K562 (cell line): ENCODE data around the gene AK2. TPM values are rescaled to one million over a fixed set of nuclear protein-coding genes. Genes with fewer than 3 reads are reported as not detected.

Experiments
- ARID4B ChIP-seq: sonication (generic); formaldehyde crosslinking; IDR thresholded peaks from 2 replicates; pipeline ENCODE4 v1.8.0; 2022; ENCODE audit warnings: mild to moderate bottlenecking, missing genetic modification reagents
- CBFA2T3 ChIP-seq: fragments of 450-650 bp; IDR thresholded peaks from 2 replicates; pipeline ENCODE4 v1.6.1; 2017
- CTBP1 ChIP-seq: fragments of 450-650 bp; IDR thresholded peaks from 2 replicates; pipeline ENCODE4 v1.6.1; 2016; ENCODE audit warnings: borderline replicate concordance
- DDX20 ChIP-seq: fragments of 450-650 bp; IDR thresholded peaks from 2 replicates; pipeline ENCODE4 v1.6.1; 2016; ENCODE audit warnings: missing genetic modification characterization, low read depth, mild to moderate bottlenecking, missing compliant biosample characterization, moderate library complexity
- ETS1 ChIP-seq: conservative IDR thresholded peaks from 2 replicates; pipeline ENCODE4 v1.6.1; 2011; ENCODE audit warnings: low read depth, mild to moderate bottlenecking, low read length; ENCODE audit not compliant: control insufficient read depth
- NFE2L1 ChIP-seq: fragments of 450-650 bp; IDR thresholded peaks from 2 replicates; pipeline ENCODE4 v1.6.1; 2016; ENCODE audit warnings: missing genetic modification characterization, low read depth, mild to moderate bottlenecking, missing compliant biosample characterization, moderate library complexity, borderline replicate concordance
- NR0B1 ChIP-seq: fragments of 450-650 bp; IDR thresholded peaks from one replicate; pipeline ENCODE4 v1.6.1; 2018; ENCODE audit warnings: mild to moderate bottlenecking, moderate library complexity; ENCODE audit not compliant: partially characterized antibody
- POLR2H ChIP-seq: IDR thresholded peaks from 2 replicates; pipeline ENCODE4 v1.6.1; 2016; ENCODE audit warnings: missing genetic modification characterization, low read depth, mild to moderate bottlenecking, control low read depth, missing compliant biosample characterization, moderate library complexity
- ZNF384 ChIP-seq: IDR thresholded peaks from 2 replicates; pipeline ENCODE4 v1.6.1; 2012; ENCODE audit warnings: low read depth, low read length, improper control_type of control experiment
- polyA plus RNA-seq, 8 experiments: library from polyadenylated mRNA; depleted of rRNA in 4 of 8; stranded (reverse) in 5 of 8; unstranded in 3 of 8; fragments of >200 nt; fragmentation: Nextera tagmentation in 2 of 8; fragmentation: Illumina TruSeq in 1 of 8; extraction: Ambion mirVana in 2 of 8; extraction: Trizol in 1 of 8; gene quantifications; 2 replicates each; pipeline versions ENCODE4 v1.2.1 to v1.2.3, GENCODE V29; 2011 to 2014; ENCODE audit warnings: inconsistent platforms in 1 of 8, missing spikeins in 1 of 8
- total RNA-seq, 7 experiments: library from RNA; depleted of rRNA in 6 of 7; stranded (reverse); fragments of >200 nt in 6 of 7; fragmentation: Illumina TruSeq in 2 of 7; extraction: Trizol in 2 of 7; gene quantifications; 2 replicates each; pipeline versions ENCODE4 v1.2.1 to v1.2.3, GENCODE V29; 2011 to 2021; ENCODE audit warnings: low replicate concordance in 1 of 7
- TF ChIP-seq, protein P1 (sequence below): fragments of 250-450 bp; sonication (Bioruptor Pico); IDR thresholded peaks from 2 replicates; pipeline ENCODE4 v1.4.0; 2020
- TF ChIP-seq, protein P2 (sequence below): fragments of 450-650 bp; IDR thresholded peaks from 2 replicates; pipeline ENCODE4 v1.6.1; 2017; ENCODE audit warnings: antibody characterized with exemption

The AK2 gene
- total and polyA plus RNA-seq, 9 of the 15 experiments (the other 6 are each of a cell fraction or from before 2014, with no cell fraction given) = 105 to 1,050 (median 509) TPM

DNA sequence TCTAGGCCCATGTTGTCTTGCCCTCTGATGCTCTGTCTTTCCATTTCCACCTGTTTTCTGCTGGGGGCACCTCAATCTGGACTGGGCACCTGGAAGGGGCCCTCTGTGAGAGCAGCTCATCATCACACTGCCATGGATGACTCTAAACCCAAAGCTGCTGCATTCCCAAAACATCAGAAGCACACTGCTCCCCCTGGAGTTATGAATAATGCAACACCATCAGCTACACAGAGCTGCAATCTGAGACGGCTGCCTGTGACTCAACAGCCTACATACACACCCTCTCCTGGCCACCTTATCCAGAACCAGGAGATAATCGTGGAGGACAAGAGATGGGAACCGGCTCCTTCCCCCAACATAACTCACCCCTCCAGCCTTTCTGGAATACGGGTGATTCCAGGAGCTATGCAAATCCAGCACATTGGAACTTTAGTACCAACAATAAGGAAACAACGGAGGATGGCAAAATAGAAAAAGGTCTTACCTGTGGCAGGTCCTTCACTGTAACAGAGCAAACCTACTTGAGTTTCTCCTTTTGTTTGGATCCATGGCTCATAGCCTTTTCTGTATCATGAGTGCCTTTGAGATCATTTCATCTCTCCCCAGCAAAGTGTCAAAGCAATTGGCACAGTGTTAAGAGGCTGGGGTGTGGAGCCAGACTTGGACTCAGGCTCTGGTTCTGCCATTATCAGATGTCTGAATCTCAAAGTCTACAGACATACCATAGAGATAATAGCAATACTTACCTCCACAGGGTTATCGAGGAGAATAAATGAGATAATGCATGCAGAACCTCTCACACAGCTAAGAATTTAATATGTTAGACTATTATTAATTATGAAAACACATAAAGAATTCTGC is 29.3 kb downstream of the AK2 start (continued):
- TF ChIP-seq, protein P1, sequence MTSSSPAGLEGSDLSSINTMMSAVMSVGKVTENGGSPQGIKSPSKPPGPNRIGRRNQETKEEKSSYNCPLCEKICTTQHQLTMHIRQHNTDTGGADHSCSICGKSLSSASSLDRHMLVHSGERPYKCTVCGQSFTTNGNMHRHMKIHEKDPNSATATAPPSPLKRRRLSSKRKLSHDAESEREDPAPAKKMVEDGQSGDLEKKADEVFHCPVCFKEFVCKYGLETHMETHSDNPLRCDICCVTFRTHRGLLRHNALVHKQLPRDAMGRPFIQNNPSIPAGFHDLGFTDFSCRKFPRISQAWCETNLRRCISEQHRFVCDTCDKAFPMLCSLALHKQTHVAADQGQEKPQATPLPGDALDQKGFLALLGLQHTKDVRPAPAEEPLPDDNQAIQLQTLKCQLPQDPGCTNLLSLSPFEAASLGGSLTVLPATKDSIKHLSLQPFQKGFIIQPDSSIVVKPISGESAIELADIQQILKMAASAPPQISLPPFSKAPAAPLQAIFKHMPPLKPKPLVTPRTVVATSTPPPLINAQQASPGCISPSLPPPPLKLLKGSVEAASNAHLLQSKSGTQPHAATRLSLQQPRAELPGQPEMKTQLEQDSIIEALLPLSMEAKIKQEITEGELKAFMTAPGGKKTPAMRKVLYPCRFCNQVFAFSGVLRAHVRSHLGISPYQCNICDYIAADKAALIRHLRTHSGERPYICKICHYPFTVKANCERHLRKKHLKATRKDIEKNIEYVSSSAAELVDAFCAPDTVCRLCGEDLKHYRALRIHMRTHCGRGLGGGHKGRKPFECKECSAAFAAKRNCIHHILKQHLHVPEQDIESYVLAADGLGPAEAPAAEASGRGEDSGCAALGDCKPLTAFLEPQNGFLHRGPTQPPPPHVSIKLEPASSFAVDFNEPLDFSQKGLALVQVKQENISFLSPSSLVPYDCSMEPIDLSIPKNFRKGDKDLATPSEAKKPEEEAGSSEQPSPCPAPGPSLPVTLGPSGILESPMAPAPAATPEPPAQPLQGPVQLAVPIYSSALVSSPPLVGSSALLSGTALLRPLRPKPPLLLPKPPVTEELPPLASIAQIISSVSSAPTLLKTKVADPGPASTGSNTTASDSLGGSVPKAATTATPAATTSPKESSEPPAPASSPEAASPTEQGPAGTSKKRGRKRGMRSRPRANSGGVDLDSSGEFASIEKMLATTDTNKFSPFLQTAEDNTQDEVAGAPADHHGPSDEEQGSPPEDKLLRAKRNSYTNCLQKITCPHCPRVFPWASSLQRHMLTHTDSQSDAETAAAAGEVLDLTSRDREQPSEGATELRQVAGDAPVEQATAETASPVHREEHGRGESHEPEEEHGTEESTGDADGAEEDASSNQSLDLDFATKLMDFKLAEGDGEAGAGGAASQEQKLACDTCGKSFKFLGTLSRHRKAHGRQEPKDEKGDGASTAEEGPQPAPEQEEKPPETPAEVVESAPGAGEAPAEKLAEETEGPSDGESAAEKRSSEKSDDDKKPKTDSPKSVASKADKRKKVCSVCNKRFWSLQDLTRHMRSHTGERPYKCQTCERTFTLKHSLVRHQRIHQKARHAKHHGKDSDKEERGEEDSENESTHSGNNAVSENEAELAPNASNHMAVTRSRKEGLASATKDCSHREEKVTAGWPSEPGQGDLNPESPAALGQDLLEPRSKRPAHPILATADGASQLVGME (CRISPR knock-in tag) = no peak
- TF ChIP-seq CTBP1 (0 out of 2 replicates have a peak, but pooled peaks have one; percentile 39), POLR2H (tag) (no peak), ARID4B (CRISPR knock-in tag) (no peak), DDX20 (tag) (no peak), NR0B1 (no peak), NFE2L1 (tag) (no peak), CBFA2T3 (no peak), ZNF384 (no peak), ETS1 (no peak)
- TF ChIP-seq, protein P2, sequence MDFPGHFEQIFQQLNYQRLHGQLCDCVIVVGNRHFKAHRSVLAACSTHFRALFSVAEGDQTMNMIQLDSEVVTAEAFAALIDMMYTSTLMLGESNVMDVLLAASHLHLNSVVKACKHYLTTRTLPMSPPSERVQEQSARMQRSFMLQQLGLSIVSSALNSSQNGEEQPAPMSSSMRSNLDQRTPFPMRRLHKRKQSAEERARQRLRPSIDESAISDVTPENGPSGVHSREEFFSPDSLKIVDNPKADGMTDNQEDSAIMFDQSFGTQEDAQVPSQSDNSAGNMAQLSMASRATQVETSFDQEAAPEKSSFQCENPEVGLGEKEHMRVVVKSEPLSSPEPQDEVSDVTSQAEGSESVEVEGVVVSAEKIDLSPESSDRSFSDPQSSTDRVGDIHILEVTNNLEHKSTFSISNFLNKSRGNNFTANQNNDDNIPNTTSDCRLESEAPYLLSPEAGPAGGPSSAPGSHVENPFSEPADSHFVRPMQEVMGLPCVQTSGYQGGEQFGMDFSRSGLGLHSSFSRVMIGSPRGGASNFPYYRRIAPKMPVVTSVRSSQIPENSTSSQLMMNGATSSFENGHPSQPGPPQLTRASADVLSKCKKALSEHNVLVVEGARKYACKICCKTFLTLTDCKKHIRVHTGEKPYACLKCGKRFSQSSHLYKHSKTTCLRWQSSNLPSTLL = no peak
